ENCODE measurements around the gene KLHL29. TPM values are rescaled to one million over a fixed set of nuclear protein-coding genes. Genes with fewer than 3 reads are reported as not detected.

Gene KLHL29
- polyA plus RNA-seq, 3 donors: 0.03 TPM; not detected in 2

DNA sequence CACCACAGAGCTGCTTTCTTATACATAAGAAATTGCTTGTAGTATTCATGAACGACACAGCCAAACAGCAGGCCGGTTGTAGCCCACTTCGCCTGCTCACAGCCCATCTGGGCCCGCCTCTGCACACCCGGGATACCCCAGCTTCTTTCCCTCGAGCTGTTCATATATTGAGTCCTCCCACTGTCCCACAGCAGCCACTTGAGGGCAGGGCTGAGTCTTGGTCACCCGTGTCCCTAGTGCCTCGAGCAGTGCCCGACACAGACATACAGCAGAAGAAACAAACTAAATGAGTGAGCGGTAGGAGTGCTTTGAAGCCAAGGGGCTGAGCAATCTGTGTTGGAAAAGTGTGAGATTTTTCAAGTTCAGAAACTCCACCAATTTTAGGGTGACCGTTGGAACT, 251.4 kb downstream of the KLHL29 start:
- TF ChIP-seq, protein P1, sequence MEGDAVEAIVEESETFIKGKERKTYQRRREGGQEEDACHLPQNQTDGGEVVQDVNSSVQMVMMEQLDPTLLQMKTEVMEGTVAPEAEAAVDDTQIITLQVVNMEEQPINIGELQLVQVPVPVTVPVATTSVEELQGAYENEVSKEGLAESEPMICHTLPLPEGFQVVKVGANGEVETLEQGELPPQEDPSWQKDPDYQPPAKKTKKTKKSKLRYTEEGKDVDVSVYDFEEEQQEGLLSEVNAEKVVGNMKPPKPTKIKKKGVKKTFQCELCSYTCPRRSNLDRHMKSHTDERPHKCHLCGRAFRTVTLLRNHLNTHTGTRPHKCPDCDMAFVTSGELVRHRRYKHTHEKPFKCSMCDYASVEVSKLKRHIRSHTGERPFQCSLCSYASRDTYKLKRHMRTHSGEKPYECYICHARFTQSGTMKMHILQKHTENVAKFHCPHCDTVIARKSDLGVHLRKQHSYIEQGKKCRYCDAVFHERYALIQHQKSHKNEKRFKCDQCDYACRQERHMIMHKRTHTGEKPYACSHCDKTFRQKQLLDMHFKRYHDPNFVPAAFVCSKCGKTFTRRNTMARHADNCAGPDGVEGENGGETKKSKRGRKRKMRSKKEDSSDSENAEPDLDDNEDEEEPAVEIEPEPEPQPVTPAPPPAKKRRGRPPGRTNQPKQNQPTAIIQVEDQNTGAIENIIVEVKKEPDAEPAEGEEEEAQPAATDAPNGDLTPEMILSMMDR (IDR thresholded peaks at IDR 0.05): no peak
- H2AFZ ChIP-seq (ENCODE audit: insufficient read depth, low read depth, low read length, poor library complexity, severe bottlenecking): no peak overlapping the region
- H3K4me3 Mint-ChIP-seq: no peak overlapping the region
- 74% methylated on average over 5 of the region's 11 CpGs for WGBS (ENCODE audit: insufficient coverage)
- H4K20me1 ChIP-seq (ENCODE audit: insufficient read depth, low read length): no peaks in the 10 kb centered on the region
- no peaks in the 10 kb centered on the region for H3K9me3 ChIP-seq (replicated peaks in 1 of 2; ENCODE audit: control insufficient read depth in 1 of 2, insufficient read depth in 1 of 2, low read length in 2 of 2)
- peak overlapping the region in 2 of 7 donors; percentile 24 to 33 for H3K27ac Mint-ChIP-seq
- H3K27me3 ChIP-seq (ENCODE audit: control insufficient read depth in 2 of 2, insufficient read depth in 2 of 2, low read length in 2 of 2): no peaks in the 10 kb centered on the region
- H3K27me3 Mint-ChIP-seq (ENCODE audit: low read depth in 3 of 3): peaks cover 3 to 6% (median 5%) of the 10 kb centered on the region in 3 donors
- peaks cover 0 to 5% (median 0%) of the 10 kb centered on the region in 7 donors for H3K9me3 Mint-ChIP-seq
- H3K27ac ChIP-seq (ENCODE audit: low read depth in 1 of 2, low read length in 2 of 2): no peak overlapping the region
- H3K9ac ChIP-seq (ENCODE audit: insufficient read depth, low read length, poor library complexity, severe bottlenecking): no peak overlapping the region
- intact Hi-C loops (cut with micrococcal nuclease): no loop called here
- DNase-seq: no peak
- H3K79me2 ChIP-seq (ENCODE audit: insufficient read depth, low read length): no peaks in the 10 kb centered on the region
- H3K36me3 ChIP-seq (replicated peaks in 1 of 2; ENCODE audit: control insufficient read depth in 1 of 2, insufficient read depth in 2 of 2, low read length in 2 of 2): no peaks in the 10 kb centered on the region
- H3K4me2 ChIP-seq (replicated peaks; ENCODE audit: extremely low read depth, low read length, poor library complexity, severe bottlenecking): no peak overlapping the region
- no peaks in the 10 kb centered on the region for H3K36me3 Mint-ChIP-seq
- no peaks in the 10 kb centered on the region for H3K4me1 ChIP-seq (ENCODE audit: control insufficient read depth in 1 of 2, insufficient read depth in 2 of 2, low read length in 2 of 2)
- no peak overlapping the region for H3K4me3 ChIP-seq (replicated peaks in 1 of 3; ENCODE audit: low read depth in 2 of 3, low read length in 3 of 3)
- no peaks in the 10 kb centered on the region for H3K4me1 Mint-ChIP-seq

DNA sequence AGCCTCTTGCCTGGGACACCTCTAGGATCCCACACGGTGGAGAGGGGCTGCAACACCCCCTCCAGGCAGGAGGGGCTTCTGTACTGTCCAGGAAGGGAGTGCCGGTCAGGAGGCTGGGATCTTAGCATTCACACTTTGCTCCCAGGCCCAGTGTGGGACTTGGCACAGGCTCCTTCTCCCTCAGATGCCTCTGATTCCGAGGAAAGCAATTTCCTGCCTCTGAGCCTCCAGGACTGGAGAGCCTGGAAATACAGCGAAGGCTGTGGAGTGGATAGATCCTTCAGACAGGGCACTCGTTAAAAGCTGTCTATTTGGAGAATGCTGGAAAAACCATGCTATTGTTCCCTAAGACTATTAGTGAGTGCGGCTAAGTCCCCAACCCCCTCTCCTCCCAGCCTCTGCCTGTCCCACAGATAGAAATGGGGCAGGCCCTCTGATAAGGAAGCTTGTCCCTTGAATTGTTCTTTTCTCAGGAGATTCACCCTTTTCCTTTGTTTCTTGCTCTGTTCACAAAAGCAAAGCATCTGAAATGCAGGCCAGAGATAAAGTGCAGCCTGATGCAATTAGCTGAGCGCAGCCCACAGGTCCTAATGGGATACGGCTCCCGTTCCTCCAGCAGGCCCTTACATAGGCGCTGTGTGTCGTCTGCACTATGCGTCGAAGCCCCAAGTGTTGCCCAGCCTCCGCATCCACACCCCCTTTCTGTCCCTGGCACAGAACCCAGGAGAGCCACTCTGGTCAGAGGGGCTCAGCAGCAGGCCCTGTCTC, 252.2 kb downstream of the KLHL29 start:
- no peak overlapping the region for H3K4me3 Mint-ChIP-seq
- TF ChIP-seq, protein P1 (IDR thresholded peaks at IDR 0.05): no peak
- Histone ChIP-seq H3K4me3 (replicated peaks in 1 of 3; ENCODE audit: low read depth in 2 of 3, low read length in 3 of 3) (no peak overlapping the region), H3K27ac (ENCODE audit: low read depth in 1 of 2, low read length in 2 of 2) (no peak overlapping the region), H4K20me1 (ENCODE audit: insufficient read depth, low read length) (no peaks in the 10 kb centered on the region), H3K36me3 (replicated peaks in 1 of 2; ENCODE audit: control insufficient read depth in 1 of 2, insufficient read depth in 2 of 2, low read length in 2 of 2) (no peaks in the 10 kb centered on the region), H3K9me3 (replicated peaks in 1 of 2; ENCODE audit: control insufficient read depth in 1 of 2, insufficient read depth in 1 of 2, low read length in 2 of 2) (no peaks in the 10 kb centered on the region), H2AFZ (ENCODE audit: insufficient read depth, low read depth, low read length, poor library complexity, severe bottlenecking) (no peak overlapping the region), H3K27me3 (ENCODE audit: control insufficient read depth in 2 of 2, insufficient read depth in 2 of 2, low read length in 2 of 2) (no peaks in the 10 kb centered on the region), H3K9ac (ENCODE audit: insufficient read depth, low read length, poor library complexity, severe bottlenecking) (no peak overlapping the region), H3K4me1 (ENCODE audit: control insufficient read depth in 1 of 2, insufficient read depth in 2 of 2, low read length in 2 of 2) (no peaks in the 10 kb centered on the region), H3K79me2 (ENCODE audit: insufficient read depth, low read length) (no peaks in the 10 kb centered on the region), H3K4me2 (replicated peaks; ENCODE audit: extremely low read depth, low read length, poor library complexity, severe bottlenecking) (no peak overlapping the region)
- peaks cover 2 to 5% (median 3%) of the 10 kb centered on the region in 3 donors for H3K27me3 Mint-ChIP-seq (ENCODE audit: low read depth in 3 of 3)
- intact Hi-C loops (cut with micrococcal nuclease): no loop called here
- 88% methylated on average over 11 of the region's 14 CpGs for WGBS (ENCODE audit: insufficient coverage)
- H3K27ac Mint-ChIP-seq: no peak overlapping the region
- H3K9me3 Mint-ChIP-seq: peaks cover 0 to 8% (median 0%) of the 10 kb centered on the region in 7 donors
- no peaks in the 10 kb centered on the region for H3K4me1 Mint-ChIP-seq
- H3K36me3 Mint-ChIP-seq: no peaks in the 10 kb centered on the region
- DNase-seq: no peak
